ENCODE data around the gene RNU7-1. TPM values are rescaled to one million over a fixed set of nuclear protein-coding genes. Genes with fewer than 3 reads are reported as not detected.

The RNU7-1 gene
- total RNA-seq, 2 donors from 2014 or later: not detected

DNA sequence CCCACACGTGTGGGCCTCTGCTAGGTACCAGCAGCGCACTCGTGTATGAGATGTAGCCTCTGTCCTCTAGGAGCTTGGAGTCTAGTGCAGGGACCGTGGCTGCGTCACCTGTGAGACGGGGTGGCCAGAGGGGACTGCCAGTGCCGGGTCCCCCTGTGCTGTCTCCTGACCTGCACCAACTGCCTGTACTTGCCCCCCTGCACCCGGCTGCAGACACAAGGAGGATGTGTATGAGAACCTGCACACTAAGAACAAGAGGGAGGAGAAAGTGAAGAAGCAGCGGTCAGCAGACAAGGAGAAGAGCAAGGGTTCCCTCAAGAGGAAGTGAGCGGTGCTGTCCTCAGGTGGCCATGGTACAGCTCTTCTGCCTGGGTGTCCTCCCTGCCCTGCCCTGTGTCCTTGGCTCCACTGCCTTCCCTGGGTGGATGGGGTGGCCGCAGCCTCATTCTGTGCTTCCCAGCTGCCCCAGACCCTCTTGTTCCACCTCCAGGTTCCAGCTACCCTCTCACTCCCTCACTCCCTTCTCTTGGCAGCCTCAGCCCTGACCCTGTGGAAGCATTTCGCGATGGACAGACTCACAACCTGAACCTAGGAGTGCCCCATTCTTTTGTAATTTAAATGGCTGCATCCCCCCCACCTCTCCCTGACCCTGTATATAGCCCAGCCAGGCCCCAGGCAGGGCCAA, 17.1 kb downstream of the RNU7-1 start:
- no peak for DNase-seq
- no peak for ATAC-seq
- intact Hi-C loops (cut with DNase I): loop anchor here in 1 of 2 donors (2.0 kb wide), 1 partner anchor 16 kb away; the partner anchor contains the start of gene C12orf57

DNA sequence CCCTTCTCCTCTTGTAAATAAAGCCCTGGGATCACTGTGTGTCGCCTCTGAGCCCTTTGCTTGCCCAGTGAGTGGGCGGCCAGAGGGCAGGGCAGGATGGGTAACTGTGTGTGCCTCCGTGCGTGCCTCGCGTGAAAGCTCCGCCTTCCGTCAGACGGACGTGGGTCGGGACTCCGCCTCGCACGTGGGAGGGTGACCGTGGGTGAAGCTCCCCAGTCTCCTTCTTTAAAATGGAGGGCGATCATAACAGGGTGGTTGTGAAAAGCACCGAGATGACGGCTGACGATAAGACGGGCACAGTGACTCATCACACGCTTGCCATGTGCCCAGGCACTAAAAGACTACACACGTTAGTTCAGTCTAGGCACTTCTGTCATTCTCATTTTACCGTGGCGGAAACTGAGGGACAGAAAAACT, 17.7 kb downstream of the RNU7-1 start:
- intact Hi-C loops (cut with DNase I): loop anchor here in 1 of 2 donors (2.0 kb wide), 1 partner anchor 16 kb away; the partner anchor contains the start of gene C12orf57
- DNase-seq (peak; percentile 75), ATAC-seq (peak; percentile 32 to 45)

DNA sequence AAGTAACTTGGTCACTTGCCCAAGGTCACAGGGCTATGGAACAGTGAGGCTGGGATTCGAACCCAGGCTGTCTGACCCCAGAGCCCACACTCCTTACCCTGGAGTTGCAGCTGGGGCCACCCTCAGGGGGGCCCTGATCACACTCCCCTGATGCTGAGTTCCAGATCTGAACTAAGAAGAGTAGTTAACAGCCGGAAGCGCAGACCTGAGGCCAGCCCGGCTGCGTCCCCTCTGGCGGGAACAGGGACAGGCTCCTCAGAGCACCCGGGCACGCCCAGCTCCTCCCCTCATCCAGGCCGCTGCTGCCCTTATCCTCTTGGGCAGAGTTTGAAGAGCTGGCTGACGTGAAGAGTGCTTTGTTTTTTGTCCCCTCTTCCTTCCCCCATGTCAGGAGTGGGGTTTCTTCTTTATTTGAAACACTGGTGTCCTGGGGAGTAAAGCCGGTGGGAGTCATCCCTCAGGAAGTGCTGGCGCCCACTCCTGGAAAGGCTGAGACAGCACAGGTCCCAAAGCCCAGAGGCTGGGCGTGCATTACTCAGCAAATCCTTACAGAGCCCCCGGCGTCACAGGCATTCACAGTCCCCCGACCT, 18.2 kb downstream of the RNU7-1 start:
- intact Hi-C loops (cut with DNase I): loop anchor here in 1 of 2 donors (2.0 kb wide), 1 partner anchor 17 kb away; the partner anchor contains the start of gene C12orf57
- ATAC-seq (peak; percentile 38 to 50), DNase-seq (peak; percentile 77)

DNA sequence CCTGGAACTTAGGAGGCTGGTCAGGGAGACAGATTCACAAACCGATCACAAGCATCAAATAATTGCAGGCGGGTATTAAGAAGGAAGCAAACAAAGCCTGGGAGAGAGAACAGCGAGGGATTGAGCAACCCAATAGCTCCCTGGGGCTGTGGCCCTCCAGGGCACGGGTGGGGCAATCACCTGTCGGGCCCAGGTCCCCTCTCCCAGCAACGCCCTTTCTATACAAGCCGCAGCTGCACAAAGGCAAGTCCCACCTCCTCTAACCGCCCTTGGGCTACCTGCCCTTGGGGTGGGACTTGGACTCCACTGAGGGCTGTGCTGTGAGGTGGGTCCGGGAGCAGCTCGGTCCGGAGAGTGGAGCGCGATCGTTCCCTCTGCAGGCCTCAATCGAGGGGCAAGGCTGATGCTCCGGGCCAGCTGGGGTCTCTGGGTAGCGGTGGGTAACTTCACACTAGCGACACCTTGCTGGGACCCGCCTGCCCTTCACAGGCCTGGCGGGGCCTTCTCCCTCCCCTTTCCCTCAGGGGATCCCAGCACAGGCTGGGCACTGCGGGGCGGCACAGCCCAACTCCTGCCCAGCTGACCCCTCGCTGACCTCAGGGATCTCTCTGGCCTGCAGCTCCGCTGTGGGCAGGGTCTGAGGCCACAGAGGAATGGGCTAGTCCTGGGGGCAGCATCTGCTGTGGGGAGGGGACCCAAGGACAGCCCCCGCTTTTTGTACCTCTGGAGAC, 18.8 kb downstream of the RNU7-1 start:
- intact Hi-C loops (cut with DNase I): no loop called here
- ATAC-seq: no peak
- DNase-seq: peak; percentile 31

DNA sequence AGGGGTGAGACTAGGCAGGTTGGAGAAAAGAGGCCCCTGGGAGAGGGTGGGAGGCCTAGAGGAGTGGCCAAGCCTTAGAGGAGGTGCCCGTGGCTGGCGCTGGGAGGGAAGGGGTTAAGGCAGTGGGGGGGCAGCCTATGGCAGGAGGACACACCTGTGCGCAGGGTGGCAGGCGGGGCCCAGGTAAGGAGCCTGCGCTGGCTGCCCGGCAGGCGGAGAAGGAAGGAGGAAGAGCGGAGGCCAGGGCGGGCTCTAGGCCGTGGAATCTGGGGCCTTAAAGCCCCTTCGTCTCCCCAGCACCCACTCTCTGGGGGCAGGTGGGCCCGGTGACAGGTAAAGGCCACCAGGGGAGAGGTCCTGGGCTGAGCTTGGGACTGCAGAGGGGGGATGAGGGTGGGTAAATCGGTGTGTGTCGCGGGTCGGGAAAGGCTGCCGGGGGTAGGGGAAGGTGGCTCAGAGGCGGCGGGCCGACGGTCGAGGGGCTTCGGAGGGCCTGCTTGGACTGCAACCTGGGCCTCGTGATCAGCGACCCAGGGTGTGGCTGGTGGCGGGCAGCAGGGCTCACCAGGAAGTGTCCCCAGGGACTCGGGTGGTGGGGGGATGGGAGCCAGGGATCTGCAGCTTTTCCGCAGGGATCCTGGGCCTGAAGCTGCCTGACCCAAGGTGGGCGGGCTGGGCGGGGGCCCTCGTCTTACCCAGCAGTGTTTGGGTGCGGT, 19.6 kb downstream of the RNU7-1 start:
- DNase-seq: no peak
- intact Hi-C loops (cut with DNase I): no loop called here
- no peak for ATAC-seq

DNA sequence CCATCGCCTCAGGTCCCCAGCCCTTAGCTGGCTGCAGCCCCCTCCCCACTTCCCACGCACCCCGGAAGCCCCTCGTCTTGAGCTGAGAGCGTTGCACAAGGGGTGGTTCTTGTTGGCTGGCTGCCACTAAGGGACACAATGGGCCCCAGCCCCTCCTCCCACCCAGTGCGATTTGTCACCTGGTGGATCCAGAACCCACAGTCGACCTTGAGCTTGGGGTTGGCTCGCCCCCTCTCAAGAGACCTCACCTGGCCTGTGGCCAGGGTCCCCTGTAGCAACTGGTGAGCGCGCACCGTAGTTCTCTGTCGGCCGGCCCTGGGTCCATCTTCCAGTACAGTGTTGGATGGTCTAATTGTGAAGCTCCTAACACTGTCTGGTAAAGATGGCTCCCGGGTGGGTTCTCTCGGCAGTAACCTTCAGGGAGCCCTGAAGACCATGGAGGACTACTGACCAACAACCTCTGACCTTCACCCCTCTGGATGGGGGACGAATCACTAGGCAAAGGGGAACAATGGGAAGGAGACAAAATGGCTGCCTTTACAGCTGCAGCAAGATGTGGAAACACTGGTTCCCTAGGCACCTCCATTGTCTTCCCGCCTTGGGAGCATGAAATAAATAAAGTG, 20.3 kb downstream of the RNU7-1 start:
- ATAC-seq (no peak), DNase-seq (peak; percentile 33)
- intact Hi-C loops (cut with DNase I): loop anchor here in 1 of 2 donors (2.0 kb wide), 1 partner anchor 41 kb away; no protein-coding TSS in a partner anchor

DNA sequence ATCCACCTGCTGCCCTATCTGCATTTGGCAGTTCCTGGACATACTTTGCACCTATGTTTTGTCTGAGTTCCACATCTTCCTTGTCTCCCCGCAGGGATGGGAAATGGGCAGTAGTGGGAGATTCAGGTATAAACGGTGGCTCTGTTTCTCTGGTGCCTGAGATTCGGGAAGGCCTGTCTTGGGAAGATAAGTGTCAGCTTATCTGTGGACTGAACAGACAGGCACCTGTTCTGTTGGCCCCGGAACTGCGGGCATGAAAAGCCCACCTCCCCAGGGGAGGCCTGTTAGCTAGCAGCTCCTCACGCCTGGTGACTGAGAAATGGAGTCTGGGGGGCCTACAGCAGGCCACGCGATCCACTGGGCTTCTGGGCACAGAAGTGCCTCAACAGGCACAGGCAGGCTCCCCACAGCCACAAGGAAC, 21.0 kb downstream of the RNU7-1 start:
- intact Hi-C loops (cut with DNase I): loop anchor here in 1 of 2 donors (2.0 kb wide), 1 partner anchor 42 kb away; no protein-coding TSS in a partner anchor
- ATAC-seq (no peak), DNase-seq (no peak)

DNA sequence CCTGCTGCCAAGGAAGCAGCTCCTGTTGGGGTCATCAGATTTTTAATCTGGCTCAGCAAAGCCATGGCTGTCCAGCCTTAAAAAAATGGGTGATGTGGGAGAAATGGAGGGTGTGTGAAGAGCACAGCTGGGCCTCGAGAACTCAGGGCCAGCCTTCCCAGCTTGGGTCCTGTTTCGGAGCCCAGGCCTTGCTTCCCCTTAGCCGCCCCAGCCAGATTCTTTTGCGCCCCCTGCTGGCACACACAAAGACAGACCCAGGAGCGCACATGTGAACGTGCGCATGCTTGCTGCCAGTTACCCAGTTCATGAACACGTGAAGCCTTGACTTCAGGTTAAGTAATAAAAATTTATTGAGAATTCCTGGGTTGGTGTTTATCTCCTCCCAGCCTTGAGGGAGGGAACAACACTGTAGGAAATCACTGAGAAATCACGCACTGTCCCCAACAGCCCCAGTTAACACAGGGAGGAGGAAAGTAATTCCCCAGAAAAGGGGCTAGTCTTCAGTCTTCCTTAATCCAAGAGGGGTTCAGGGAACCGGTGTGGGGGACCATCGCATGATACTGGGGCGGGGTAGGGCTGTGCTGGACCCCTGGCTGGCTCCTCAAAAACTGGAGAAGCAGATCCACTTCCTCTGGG, 21.5 kb downstream of the RNU7-1 start:
- DNase-seq (peak; percentile 91), ATAC-seq (peak; percentile 69 to 76)
- intact Hi-C loops (cut with DNase I): loop anchor here in 1 of 2 donors (2.0 kb wide), 1 partner anchor 42 kb away; no protein-coding TSS in a partner anchor

DNA sequence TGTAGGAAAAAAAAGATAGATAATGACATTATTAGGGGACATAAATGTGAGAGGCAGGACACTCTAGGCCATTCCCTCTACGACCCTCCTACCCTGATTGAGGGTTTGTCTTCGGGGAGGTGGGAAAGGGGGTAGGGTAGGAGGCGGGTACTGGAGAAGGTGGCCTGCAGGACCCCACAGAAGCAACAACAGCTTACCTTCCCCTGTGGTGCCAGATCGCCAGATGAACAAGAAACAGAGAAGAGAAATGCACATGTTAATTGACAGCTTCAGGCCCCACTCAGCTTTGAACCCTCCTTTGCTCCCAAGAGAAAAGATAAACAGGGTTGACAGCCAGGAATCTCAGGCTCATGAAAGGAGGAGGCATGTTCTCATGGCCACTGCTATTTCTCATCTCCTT, 22.1 kb downstream of the RNU7-1 start:
- intact Hi-C loops (cut with DNase I): loop anchor here in 1 of 2 donors (2.0 kb wide), 1 partner anchor 43 kb away; no protein-coding TSS in a partner anchor
- ATAC-seq (no peak), DNase-seq (peak; percentile 5)

DNA sequence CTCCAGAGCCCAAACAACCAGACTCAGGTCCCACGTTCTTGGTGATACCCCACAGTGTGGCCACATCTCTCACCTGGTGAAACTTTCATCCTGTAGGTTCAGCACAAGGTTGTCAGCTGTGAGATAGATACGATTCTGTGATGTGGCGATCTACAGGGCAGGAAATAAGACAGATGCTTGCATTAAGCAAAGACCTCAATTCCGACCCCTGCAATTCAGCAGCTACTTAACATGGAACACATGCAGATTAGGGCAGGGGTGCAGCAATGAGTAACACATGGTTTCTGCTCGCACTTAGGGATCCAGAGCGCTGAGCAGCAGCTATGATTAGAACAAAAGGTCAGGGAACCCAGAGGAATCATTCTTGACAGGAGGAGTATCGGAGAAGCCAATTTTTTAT, 22.7 kb downstream of the RNU7-1 start:
- intact Hi-C loops (cut with DNase I): no loop called here
- ATAC-seq: no peak

DNA sequence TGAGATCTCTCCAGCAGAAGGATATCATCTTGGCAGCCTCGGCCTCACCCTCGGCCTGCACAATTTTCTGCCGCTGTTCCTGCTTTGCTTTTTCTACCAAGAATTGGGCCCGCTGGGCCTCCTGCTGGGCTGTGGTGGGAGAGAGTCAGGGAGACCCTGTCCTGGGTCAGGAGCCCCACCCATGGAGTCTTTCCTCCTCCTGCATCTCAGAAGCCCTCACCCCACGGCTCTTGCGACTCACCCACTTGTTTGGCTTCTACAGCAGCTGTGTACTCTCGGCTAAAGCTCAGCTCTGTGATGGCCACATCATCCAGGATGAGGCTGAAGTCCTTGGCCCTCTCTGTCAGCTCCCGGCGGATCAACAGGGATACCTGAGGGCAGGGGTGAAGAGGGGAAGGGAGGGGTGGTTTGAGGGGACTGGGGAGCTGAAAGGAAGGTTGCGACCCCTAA, 24.1 kb downstream of the RNU7-1 start:
- no peak for ATAC-seq
- DNase-seq: peak; percentile 14
- intact Hi-C loops (cut with DNase I): no loop called here

More for the DNA sequence above, 22.7 kb downstream of the RNU7-1 start:
- DNase-seq: peak; percentile 1

DNA sequence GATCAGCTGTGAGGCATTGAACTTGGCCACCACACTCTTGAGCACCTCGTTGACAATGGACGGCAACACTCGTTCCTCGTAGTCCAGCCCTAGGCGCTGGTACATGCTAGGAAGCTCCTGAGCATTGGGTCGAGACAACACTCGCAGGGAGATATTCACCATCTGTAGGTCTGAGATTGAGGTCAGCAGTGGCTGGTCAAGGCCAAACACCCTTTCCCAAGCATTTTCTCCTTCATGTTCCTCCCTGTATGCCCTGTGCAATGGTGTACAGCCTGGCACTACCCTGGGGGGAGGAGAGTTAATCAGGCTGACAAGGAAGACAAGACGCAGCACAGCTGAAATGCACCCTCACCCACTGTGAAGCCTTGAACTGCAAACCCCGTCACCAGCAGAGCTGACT, 24.8 kb downstream of the RNU7-1 start:
- DNase-seq: peak; percentile 16
- no peak for ATAC-seq
- intact Hi-C loops (cut with DNase I): no loop called here

DNA sequence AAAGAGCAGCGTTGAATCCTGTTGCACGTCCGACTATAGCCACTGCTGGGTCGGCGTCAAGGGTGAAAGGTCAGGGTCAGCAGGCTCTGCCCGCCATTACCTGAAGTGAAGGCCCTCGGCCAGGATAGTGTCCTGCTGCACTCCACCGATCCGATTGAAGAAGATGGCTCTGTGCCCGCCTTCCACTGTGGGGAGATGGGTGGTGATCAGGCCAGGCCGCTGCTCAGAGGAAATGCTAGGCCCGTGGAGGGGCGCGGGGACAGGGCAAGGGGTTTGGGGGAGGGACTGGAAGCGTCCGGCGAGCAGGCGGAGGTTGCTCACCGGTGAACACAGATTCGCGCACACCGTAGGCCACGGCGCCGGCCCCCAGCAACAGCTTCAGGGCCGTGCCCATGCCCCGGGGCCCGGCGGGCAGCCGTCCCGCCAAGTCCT, 26.5 kb downstream of the RNU7-1 start:
- ATAC-seq (peak; percentile 30 to 39), DNase-seq (peak; percentile 49)
- intact Hi-C loops (cut with DNase I): no loop called here

DNA sequence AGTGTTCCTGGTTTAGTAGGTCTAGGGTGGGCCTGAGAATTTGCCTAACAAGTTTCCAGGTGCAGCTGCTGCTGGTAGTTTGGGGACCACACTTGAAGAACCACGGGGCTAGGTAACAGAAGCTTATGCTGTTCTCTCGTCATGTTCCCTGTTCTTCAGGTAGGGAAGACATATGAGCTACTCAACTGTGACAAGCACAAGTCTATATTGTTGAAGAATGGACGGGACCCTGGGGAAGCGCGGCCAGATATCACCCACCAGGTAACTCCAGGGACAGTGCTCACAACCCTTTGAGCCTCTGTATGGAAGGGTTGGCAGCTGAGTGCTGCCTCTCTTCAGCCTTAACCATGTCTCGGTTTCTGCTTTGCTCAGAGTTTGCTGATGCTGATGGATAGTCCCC, 30.6 kb downstream of the RNU7-1 start:
- DNase-seq (no peak), ATAC-seq (no peak)
- intact Hi-C loops (cut with DNase I): no loop called here

DNA sequence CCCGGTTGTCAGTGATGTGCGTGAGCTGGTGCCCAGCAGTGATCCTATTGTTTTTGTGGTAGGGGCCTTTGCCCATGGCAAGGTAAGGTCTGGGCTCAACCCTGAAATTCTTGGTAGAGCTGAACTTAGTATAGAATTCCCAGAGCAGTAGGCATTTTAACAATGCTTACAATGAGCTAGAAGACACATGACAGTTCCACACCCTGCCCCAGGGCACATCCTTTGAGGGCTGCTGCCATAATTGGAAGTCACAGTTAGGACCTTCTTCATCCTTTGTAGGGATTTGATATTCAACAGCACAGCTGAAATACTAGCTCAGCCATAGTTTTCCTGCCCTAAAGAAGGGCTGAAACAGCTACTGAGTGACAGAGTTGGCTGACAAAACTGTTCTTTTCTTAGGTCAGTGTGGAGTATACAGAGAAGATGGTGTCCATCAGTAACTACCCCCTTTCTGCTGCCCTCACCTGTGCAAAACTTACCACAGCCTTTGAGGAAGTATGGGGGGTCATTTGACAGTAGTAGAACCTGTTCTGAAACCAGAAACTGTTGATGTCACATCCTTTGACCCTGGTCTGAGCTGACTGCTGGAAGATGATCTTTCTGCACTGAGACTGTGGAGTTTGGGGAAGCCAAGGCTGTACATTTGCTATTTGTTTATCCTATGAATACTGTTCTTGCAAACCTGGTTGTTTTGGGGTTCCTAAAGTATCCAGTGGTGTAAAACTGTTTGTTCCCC, 31.8 kb downstream of the RNU7-1 start:
- ATAC-seq (no peak), DNase-seq (no peak)
- intact Hi-C loops (cut with DNase I): no loop called here

DNA sequence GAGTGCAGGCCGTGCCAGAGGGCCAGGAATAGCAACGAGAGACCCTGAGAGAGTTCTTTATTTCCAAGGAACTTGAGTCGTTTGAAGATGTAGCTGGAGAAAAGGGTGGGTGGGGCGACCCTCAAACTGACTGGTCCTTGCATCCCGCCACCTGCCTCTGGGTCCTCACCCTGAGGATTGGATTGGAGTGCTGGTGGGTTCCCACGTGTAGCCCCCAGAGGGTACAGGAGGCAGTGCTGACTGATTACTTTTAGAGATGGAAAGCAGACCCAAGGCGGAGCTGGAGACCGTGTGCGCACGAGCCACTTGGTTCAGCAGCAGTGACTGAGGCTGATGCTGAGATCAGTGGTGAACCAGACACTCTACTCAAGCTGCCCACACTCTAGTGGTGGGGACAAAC, 34.0 kb downstream of the RNU7-1 start:
- ATAC-seq: no peak
- DNase-seq: no peak
- intact Hi-C loops (cut with DNase I): no loop called here

DNA sequence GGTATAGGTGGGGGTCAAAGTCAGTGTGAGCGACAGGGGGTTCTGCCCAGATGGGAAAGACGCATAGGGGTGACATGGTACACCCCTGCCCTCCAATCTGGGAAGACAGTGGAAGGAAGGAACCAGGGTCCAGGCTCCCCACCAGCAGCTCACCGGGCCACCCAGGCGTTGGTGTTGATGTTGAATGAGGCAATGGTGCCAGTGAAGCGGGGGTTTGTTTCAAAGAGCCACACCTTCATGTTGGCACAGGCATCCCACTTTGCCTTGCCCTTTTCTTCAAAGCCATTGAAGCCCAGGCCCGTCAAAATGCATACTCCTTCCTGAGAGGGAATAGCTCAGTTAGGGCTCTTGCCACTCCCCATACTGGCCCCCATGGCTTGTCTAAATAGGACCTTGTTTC, 34.6 kb downstream of the RNU7-1 start:
- intact Hi-C loops (cut with DNase I): no loop called here
- ATAC-seq: no peak
- no peak for DNase-seq
